SU-DHL-6 (cell line): ENCODE results near the gene BCO1.

Source experiments
- EZH2phosphoT487 ChIP-seq: fragments of 200-600 bp; sonication (generic), shearing (Covaris generic); conservative IDR thresholded peaks from 2 replicates; pipeline ENCODE4 v1.6.1; 2018; ENCODE audit warnings: mild to moderate bottlenecking, antibody characterized with exemption, low read length, moderate library complexity, mixed read lengths
- TF ChIP-seq, protein P1 (sequence below): fragments of 200-600 bp; sonication (generic); IDR thresholded peaks from one replicate; pipeline ENCODE4 v1.5.1; 2017; ENCODE audit warnings: antibody characterized with exemption, mild to moderate bottlenecking, low read length, moderate library complexity; ENCODE audit not compliant: insufficient read depth, poor library complexity, severe bottlenecking

GRCh38 chr16:81239367-81240121, 1.1 kb downstream of the BCO1 start:
- TF ChIP-seq, protein P1, sequence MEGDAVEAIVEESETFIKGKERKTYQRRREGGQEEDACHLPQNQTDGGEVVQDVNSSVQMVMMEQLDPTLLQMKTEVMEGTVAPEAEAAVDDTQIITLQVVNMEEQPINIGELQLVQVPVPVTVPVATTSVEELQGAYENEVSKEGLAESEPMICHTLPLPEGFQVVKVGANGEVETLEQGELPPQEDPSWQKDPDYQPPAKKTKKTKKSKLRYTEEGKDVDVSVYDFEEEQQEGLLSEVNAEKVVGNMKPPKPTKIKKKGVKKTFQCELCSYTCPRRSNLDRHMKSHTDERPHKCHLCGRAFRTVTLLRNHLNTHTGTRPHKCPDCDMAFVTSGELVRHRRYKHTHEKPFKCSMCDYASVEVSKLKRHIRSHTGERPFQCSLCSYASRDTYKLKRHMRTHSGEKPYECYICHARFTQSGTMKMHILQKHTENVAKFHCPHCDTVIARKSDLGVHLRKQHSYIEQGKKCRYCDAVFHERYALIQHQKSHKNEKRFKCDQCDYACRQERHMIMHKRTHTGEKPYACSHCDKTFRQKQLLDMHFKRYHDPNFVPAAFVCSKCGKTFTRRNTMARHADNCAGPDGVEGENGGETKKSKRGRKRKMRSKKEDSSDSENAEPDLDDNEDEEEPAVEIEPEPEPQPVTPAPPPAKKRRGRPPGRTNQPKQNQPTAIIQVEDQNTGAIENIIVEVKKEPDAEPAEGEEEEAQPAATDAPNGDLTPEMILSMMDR = no peak
- TF ChIP-seq EZH2phosphoT487 = no peak
